ENCODE data around the gene STX1B.

Gene STX1B

DNA sequence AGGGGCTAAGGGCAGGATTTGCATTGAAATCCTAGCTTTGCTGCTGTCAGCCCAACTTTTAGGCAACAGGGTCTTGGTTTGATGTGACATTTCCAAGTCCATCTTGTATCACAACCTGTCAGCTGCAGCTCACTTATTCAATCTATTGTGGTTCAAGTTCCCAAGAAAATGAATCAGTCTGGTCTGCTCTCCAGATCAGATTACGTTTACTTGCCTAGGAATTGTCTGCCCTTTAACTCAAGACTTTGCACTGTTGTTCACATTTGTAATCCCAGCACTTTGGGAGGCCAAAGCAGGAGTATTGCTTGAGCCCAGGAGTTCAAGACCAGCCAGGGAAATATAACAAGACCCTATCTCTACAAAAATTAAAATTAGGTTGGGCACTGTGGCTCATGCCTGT lies 32.9 kb upstream of the STX1B start:
- TF ChIP-seq, protein P1, sequence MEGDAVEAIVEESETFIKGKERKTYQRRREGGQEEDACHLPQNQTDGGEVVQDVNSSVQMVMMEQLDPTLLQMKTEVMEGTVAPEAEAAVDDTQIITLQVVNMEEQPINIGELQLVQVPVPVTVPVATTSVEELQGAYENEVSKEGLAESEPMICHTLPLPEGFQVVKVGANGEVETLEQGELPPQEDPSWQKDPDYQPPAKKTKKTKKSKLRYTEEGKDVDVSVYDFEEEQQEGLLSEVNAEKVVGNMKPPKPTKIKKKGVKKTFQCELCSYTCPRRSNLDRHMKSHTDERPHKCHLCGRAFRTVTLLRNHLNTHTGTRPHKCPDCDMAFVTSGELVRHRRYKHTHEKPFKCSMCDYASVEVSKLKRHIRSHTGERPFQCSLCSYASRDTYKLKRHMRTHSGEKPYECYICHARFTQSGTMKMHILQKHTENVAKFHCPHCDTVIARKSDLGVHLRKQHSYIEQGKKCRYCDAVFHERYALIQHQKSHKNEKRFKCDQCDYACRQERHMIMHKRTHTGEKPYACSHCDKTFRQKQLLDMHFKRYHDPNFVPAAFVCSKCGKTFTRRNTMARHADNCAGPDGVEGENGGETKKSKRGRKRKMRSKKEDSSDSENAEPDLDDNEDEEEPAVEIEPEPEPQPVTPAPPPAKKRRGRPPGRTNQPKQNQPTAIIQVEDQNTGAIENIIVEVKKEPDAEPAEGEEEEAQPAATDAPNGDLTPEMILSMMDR (IDR thresholded peaks at IDR 0.05; ENCODE audit: unreplicated experiment in 3 of 3): no peak
- Mint-ChIP-seq H3K27me3 (ENCODE audit: low read depth) (no peaks in the 10 kb centered on the region), H3K36me3 (ENCODE audit: low read depth) (peaks cover 5% of the 10 kb centered on the region), H3K4me3 (no peak overlapping the region), H3K4me1 (no peaks in the 10 kb centered on the region), H3K27ac (no peak overlapping the region), H3K9me3 (no peaks in the 10 kb centered on the region)

- no peaks in the 10 kb centered on the region for H3K4me1 Mint-ChIP-seq
- no peaks in the 10 kb centered on the region for H3K9me3 Mint-ChIP-seq
- TF ChIP-seq, protein P1 (IDR thresholded peaks at IDR 0.05; ENCODE audit: unreplicated experiment in 3 of 3): no peak
- no peaks in the 10 kb centered on the region for H3K27me3 Mint-ChIP-seq (ENCODE audit: low read depth)
- no peak overlapping the region for H3K27ac Mint-ChIP-seq
- H3K4me3 Mint-ChIP-seq: no peak overlapping the region
- peaks cover 5% of the 10 kb centered on the region for H3K36me3 Mint-ChIP-seq (ENCODE audit: low read depth)
These were observed 32.4 kb upstream of the STX1B start for GRCh38 chr16:31042866-31043265.

DNA sequence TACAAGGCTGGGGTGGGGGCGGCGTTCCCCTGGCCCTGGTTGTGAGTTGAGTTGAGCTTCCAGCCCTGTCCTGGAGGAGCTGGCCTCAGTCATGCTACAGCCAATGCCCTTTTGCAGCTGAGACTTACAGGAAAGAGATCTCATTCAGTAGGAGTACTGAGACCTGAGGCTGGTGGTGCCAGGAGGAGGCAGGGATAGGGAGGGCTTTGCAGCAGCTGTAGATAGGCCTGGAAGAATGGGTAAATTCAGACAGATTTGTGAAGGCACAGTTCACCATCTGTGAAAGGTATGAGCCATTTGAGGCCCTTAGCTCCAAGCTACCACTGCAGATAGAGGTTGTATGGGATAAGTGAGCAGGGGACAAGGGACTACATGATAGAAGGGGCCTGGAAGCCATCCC lies 28.6 kb upstream of the STX1B start:
- H3K27ac Mint-ChIP-seq: no peak overlapping the region
- H3K4me3 Mint-ChIP-seq: no peak overlapping the region
- peaks cover 8% of the 10 kb centered on the region for H3K4me1 Mint-ChIP-seq
- H3K9me3 Mint-ChIP-seq: no peaks in the 10 kb centered on the region
- H3K27me3 Mint-ChIP-seq (ENCODE audit: low read depth): no peaks in the 10 kb centered on the region
- TF ChIP-seq, protein P1 (IDR thresholded peaks at IDR 0.05; ENCODE audit: unreplicated experiment in 3 of 3): no peak
- H3K36me3 Mint-ChIP-seq (ENCODE audit: low read depth): peaks cover 21% of the 10 kb centered on the region

- H3K36me3 Mint-ChIP-seq (ENCODE audit: low read depth): peaks cover 16% of the 10 kb centered on the region
- TF ChIP-seq, protein P1 (IDR thresholded peaks at IDR 0.05; ENCODE audit: unreplicated experiment in 3 of 3): no peak
- no peaks in the 10 kb centered on the region for H3K27me3 Mint-ChIP-seq (ENCODE audit: low read depth)
- H3K27ac Mint-ChIP-seq: no peak overlapping the region
- H3K9me3 Mint-ChIP-seq: no peaks in the 10 kb centered on the region
- peaks cover 19% of the 10 kb centered on the region for H3K4me1 Mint-ChIP-seq
- H3K4me3 Mint-ChIP-seq: peak overlapping the region in 2 of 3 experiments; percentile 34 to 40
These were observed 26.3 kb upstream of the STX1B start for GRCh38 chr16:31036691-31037090.

DNA sequence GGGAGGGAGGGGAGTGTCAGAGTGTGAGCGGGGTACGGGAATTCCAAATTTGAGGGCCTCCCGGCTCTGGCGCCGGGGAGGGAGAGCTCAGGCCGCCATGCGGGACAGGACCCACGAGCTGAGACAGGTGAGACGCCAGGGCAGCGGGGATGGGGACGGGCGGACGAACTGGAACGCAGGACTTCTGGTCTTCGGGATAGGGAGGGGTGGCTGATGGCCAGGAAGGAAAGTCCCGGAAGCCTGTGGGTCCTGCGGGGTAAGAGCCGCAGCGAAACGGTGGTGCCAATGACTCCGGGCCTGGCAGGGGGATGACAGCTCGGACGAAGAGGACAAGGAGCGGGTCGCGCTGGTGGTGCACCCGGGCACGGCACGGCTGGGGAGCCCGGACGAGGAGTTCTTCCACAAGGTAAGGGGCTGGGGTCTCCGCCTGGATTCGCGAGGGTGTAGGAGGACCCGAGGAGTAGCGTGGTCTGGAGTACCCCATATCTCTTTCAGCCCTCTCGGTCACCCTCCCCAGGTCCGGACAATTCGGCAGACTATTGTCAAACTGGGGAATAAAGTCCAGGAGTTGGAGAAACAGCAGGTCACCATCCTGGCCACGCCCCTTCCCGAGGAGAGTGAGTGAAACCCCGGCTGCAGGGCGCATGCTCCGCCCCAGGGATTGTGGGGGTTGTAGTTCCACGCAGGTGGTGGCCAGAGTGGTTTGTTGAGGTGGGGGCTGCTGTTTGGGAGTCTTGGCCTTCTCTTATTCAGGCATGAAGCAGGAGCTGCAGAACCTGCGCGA lies 23.5 kb upstream of the STX1B start:
- H3K27ac Mint-ChIP-seq: peak overlapping the region; percentile 94 to 97 (median 95)

More for the DNA sequence above, 23.5 kb upstream of the STX1B start:
- Mint-ChIP-seq H3K4me3 (peak overlapping the region; percentile 92 to 95 (median 94)), H3K9me3 (no peaks in the 10 kb centered on the region), H3K4me1 (peaks cover 20% of the 10 kb centered on the region), H3K27me3 (ENCODE audit: low read depth) (peaks cover 3% of the 10 kb centered on the region), H3K36me3 (ENCODE audit: low read depth) (peaks cover 16% of the 10 kb centered on the region)
- TF ChIP-seq, protein P1 (IDR thresholded peaks at IDR 0.05; ENCODE audit: unreplicated experiment in 3 of 3): no peak
